ENCODE data around the gene CALHM3. TPM values are rescaled to one million over a fixed set of nuclear protein-coding genes. Genes with fewer than 3 reads are reported as not detected.
"Not testable (repeated sequence)": the region's sequence is repeated elsewhere in the genome, so short reads cannot be mapped to it uniquely, and the experiment has no call there.

The CALHM3 gene, protein sequence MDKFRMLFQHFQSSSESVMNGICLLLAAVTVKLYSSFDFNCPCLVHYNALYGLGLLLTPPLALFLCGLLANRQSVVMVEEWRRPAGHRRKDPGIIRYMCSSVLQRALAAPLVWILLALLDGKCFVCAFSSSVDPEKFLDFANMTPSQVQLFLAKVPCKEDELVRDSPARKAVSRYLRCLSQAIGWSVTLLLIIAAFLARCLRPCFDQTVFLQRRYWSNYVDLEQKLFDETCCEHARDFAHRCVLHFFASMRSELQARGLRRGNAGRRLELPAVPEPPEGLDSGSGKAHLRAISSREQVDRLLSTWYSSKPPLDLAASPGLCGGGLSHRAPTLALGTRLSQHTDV
- not detected for polyA plus RNA-seq (ENCODE audit: insufficient read length in 10 of 10)
- long read RNA-seq, donor 1: 0 reads
- long read RNA-seq, donor 2: 0 reads
- long read RNA-seq, donor 3: 0 reads
- long read RNA-seq, donor 4: 0 reads
- long read RNA-seq, donor 5: 0 reads
- long read RNA-seq, donor 6: 0 reads
- long read RNA-seq, donor 7: 0 reads
- long read RNA-seq, donor 8: 0 reads
- long read RNA-seq, donor 9: 0 reads

DNA sequence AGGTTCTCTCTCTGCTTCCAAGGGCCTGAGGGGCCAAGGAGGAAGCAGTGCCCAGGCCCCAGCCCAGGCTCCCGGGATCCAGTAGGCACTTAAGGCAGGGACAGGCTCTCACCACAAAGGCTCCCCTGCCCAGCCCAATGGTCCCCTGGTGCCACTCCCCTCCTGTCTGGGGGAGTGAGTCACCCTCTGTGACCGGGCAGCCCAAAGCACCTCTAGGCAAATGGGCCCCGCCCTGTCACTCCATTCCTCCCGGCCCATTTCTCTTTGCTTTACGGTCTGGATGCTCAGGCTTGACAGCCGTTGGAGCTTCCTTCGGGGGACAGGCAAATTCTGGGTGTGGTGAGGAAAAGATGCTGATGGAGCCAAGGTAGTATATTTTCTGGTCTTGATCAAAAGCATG, at the start of gene CALHM3:
Gene CALHM3, minus strand, starts transcription at position 106 of the 400 bp plus-strand sequence. CDS start 208 bp downstream, outside the sequence.
- no peak for DNase-seq

DNA sequence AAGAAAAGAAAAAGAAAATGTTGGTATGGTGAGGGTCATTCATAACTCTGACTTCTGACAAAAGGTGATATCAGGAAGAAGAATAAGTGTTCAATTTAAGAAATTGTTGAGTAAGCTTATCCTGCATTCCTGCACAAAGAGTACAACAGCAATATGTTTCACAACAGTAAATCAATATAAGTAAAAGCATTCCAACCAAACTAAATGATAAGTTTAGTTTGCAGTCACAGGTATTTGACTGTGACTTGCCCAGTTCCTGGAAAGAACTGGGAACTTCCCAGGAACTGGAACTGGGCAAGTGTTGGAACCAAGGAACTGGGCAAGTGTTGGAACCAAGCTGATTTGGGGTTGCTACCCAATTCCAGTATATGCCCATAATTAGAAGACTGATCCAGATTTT, 49.5 kb upstream of the CALHM3 start:
- DNase-seq: no peak

DNA sequence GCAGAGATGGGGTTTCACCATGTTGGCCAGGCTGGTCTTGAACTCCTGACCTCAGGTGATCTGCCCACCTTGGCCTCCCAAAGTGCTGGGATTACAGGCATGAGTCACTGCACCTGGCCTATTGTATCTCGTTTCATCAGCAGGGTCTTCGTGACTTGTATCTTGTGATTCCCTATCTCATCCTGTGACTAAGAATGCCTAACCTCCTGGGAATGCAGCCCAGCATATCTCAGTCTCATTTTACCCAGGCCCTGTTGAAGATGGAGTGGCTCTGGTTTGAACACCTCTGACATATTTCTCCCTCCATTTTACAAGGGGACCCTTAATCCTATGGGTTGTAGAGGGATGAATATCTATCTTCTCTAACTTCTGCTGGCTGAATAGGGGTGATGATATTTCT, 48.4 kb upstream of the CALHM3 start:
- DNase-seq: not testable (repeated sequence)

DNA sequence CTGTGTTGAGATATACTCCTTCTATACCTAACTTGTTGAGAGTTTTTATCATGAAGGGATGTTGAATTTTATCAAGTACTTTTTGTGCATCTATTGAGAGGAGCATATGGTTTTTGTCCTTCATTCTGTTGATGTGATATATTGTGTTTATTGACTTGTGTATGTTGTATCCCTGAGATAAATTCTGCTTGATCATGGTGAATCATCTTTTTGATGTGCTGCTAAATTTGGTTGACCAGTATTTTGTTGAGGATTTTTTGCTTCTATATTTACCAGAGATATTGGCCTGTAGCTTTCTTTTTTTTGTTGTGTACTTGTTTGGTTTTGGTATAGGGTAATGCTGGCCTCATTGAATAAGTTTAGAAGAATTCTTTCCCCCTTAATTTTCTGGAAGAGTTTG, 46.9 kb upstream of the CALHM3 start:
- DNase-seq: no peak

DNA sequence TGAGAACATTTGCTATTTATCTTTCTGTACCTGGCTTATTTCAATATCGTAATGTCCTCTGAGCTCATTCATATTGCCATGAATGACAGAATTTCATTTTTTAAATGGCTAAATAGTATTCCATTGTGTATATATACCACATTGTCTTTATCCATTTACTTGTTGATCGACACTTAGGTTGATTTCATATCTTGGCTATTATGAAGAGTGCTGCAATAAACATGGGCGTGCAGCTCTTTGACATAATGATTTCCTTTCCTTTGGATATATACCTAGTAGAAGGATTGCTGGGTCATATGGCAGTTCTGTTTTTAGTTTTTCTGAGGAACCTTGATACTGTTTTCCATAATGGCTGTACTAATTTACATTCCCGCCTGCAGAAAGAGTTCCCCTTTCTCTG, 44.6 kb upstream of the CALHM3 start:
- DNase-seq: no peak

DNA sequence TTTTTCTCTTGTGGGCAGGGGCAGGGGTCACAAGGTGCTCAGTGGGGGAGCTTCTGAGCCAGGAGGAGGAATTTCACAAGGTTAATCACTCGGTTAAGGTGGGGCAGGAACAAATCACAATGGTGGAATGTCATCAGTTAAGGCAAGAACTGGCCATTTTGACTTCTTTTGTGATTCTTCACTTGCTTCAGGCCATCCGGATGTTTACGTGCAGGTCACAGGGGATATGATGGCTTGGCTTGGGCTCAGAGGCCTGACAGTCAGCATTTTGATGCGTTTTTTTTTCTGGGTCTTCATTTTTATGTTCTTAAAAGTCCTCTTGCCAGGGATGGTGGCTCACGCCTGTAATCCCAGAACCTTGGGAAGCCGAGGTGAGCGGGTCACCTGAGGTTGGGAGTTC, 43.0 kb upstream of the CALHM3 start:
- not testable (repeated sequence) for DNase-seq

DNA sequence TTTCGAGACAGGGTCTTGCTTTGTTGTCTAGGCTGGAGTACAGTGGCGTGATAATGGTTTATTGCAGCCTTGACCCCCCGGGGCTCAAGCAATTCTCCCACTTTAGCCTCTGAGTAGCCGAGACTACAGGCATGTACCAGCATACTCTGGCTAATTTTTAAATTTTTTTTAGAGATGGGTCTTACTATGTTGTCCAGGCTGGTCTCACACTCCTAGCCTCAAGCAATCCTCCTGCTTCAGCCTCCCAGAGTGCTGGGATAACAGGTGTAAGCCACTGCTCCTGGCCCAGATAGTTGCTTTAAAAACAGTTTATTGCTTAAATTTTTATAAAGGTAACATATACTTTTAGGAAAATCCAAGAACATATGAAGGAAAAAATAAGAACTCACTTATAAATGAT, 40.8 kb upstream of the CALHM3 start:
- no peak for DNase-seq

DNA sequence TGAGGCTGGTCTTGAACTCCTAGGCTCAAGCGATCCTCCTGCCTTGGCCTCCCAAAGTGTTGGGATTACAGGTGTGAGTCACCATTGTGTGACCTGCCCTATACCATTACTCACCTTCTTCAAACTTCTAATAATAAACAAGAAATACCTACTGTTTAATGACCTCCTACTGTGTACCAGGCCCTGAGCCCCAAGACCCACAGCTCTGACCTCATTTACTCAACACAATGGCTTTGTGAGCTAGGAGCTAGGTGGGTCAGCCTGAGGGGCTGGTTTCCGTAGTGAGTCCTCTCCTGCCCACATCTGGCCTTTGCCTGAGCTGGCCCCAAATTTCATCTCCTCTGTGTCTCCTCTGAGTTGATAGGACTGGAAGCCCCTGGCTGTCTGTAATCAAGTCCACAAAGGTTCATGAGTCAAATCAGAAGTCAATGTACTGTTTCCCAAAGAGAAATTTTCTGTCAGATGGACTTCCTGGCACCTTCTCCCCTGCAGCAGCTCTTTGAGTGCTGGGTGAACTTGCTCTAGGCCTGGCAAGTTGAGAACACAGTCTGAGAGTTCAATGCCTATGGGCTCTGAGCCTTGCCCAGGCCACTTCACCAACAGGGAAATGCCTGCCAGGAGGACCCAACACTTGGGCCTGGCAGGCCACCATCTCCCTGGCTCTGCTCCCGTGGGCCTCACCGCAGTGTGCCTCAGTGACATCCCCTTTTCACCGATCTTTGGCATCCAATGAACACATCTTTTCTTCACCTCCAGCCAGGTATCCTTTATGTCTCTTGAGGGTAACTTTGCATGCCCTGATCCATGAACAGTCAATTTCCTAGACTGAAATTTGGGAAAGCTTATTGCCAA, 38.4 kb upstream of the CALHM3 start:
- no peak for DNase-seq

DNA sequence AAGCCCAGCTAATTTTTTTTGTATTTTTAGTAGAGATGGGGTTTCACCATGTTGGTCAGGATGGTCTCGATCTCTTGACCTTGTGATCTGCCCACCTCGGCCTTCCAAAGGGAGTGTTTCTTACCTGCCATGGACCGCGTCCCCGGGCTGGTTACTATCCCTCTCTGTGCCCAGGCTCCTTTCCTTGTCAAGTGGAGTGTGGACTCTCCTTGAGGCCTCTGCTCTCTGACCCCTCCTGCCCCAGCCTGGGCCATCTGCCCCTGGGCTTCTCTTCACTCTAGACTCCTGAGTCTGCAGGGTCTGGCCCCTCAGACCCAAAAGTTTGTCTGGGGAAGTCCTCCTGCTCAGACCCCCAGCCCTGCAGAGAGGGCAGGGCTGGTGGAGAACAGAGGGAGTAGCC, 35.2 kb upstream of the CALHM3 start:
- no peak for DNase-seq

DNA sequence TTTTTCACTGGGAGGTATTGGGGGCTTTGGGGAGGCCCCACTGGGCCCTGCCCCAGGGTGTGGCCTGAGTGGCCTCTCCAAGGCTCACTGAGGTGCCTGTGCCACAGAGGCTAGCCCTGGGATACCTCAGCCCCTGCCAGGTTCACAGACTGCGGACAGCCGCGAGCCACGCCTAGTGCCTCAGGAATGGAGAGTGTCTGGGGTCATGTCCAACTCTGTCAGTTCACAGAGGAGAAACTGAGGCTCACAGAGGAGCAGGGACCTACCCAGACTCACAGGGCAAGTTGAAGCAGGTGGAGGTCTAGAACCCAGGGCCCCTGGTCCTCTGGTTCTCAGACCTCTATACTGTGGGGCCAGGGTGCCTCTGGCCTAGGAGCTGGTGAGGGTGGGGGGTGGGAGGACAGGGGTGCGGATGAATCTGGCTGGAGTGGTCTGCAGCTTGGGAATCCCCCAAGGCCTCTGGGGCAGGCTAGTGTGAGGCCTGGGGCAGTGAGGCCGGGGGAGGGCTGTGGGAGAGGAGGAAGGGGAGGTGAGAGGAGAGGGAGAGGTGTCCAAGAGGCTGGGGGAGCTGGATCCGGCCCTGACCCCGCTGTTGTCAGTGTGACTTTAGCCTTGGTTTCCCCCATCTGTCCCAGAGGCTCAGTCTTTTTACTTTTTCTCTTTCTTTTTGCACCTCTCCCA, 34.5 kb upstream of the CALHM3 start:
- no peak for DNase-seq

DNA sequence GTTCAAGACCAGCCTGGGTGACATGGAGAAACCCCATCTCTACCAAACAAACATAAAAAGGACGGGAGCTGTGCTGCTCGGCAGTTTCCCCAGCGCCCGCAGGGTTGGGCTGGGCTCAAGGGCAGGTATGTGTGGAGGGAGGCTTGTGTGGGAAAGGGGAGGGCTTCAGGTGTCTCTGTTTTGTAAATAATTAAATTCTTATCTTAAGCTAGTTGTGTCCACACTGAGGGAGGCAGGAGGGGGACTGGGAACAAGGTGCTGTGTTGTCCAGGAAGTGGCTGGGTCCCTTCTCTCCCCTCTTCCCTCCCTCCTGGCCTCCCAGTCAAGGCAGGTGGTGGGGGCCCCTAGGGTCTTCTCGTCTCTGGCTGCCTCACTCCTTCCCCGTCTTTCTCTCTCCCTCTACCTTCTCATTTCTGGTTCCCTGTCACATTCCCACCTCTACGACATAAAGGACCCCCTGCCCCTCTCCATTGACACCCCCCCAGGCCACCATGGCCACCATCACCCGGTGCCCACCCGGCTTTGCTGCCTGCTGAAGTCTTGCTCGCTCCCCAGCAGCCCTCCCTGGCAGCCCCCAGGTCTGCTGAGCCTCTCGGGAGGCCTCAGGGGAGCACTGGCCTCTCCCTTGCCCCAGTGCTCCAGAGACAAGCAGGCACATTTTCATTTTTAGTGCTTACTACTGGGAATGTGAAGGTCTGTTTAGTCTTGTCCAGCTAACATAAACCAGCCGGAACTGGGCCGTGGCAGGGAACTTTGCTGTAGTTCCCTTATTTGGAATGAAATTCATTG, 33.7 kb upstream of the CALHM3 start:
- DNase-seq: no peak

DNA sequence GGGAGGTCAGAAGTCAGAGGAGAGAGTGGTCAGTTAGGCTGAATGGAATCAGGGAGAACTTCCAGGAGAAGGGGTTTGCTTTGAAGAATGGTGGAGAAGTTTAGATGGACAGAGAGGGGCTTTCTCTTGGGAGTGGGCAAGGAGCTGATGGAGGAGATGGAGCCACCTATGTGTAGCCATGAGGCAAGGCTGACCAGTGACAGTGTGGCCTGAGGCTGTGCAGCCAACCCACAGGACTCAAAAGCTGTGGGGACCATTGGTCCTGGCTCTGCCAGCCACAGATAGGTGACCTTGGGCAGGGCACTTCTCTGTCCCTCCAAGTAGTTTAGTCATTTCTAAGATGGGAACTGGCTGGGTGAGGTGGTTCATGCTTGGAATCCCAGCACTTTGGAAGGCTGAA, 33.1 kb upstream of the CALHM3 start:
- DNase-seq: no peak

DNA sequence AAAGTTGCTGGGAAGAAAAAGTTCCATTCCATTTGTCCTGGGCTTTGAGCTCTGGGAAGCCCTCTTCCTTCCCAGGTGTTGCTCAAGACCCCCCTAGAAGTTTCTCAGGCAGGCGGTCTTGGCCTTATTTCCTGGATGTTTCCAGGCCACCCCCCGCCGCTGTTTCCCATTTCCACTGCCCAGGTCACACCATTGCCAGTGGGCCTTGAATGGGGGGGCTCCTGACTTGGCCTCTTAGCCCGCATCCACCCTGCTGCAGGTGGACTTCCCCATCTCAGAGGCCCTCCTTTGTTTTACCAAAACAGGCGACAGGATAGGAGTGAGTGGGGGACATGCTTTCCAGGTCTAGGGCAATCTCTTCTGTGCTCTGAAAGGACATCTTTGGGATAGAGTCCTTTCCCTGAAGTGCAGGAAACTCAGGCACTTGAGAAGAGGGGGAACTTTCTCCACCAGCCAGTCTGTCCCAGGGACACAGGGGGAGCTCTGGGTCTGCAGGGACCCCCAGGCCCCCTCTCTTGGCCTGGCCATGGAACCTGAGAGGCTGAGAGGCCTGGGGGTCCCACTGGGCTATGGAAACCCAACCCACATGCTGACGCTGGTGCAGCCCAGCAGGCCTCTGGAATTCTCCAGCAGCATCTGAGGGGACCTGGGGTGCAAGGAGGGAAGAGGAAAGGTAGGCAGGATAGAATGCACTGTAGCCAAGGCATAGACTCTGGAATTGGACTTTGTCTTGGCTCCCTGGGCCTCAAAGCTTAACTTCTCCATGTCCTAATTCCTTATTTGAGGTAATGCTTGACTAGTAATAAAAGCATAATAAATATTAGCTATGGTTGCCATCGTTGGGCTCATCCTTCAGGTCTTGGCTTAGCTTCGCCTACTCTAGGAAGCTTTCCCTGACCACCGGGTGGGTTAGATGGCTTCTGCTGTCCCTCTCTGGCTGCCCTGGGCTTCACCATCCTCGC, 32.0 kb upstream of the CALHM3 start:
- no peak for DNase-seq

DNA sequence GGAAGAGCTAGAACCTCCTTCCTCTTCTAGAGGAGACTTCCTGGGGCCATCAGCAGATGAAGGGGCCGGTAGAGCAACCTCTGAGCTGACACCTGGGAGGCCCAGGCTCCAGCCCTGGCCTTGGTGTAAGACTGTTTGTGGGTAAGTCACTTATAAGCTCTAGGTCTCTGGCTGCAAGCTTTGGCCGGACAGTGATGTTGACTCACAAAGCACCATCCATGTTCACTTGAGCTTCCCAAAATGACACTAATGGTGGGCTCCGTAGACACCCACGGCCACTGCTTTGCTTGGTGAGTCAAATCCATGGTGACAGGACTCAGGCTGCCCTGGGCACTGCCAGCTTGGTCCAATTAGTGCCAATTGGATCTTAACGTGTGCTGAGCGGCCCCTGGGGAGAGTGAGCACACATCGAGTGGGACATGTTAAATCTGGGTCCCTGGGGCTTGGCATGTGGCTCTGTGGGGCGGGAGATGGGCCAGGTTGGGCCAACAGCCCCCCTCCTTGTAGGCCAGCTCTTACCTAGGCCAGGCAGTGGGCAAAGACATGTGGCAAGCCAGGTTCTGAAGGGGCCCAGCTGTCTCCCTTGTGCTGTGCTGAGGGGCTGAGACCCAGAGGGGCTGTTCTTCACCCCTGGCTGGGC, 31.1 kb upstream of the CALHM3 start:
- no peak for DNase-seq

DNA sequence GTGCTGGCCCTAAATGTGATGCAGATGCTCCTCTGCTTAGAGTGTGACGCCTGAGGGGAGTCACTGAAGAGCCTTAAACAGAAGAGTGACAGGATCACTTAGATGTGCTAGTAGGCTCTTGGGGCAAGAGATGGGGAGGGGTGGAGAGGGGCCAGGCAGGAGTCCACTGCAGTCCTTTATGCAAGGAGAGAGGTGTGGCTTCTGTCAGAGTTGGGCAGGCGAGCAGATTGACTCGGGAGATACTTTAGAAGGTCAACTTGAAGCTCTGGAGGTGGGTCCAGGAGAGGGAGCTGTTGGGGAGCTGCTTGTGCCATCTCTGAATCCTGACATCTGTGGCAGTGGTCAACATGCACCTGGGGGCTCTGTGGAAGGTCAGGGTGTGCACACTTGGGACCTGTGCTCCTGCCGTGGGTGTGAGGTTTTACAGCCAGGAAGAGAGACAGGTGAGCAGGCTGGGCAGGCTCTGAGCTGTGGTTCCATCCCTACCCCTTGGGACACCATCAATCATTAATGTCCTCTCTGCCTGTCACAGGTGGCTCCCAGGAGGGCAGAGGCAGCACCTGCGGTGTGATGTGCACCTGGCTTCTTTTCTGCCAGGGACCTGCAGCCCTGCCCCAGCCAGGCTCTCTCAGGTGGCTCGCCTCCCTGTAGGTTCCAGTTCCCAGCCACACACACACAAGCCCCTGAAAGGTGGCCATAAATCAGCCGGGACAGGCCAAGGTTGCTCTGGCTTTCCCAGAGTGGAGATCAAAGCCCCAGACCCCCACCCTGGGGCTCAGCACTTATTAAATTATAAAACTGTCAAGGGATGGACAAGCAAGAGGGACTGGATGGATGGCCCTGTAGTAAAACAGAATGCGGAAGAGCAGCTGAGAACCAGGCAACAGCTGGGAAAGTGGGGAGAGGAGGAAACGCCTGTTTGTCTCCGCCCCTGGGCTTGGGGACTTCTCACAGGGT, 28.5 kb upstream of the CALHM3 start:
- DNase-seq: no peak

DNA sequence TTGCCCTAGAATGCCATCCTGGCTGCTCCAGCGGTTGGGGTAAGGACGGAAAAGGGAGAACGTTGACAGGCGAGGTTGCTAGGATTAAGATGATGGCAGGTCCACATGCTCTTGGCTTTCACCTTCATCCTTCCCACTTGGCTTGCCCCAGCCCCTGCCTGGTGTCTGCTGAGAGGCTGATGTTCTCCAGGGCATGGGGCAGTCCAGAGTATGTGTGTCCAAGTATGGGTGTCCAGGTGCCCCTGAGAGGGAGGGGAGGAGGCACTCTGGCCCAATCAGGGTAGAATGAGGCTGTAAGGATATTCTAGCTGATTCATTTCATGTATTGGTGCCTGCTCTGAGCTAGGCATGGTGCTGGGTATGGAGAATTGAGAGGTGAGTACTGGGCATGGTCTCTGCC, 27.0 kb upstream of the CALHM3 start:
- DNase-seq: no peak

DNA sequence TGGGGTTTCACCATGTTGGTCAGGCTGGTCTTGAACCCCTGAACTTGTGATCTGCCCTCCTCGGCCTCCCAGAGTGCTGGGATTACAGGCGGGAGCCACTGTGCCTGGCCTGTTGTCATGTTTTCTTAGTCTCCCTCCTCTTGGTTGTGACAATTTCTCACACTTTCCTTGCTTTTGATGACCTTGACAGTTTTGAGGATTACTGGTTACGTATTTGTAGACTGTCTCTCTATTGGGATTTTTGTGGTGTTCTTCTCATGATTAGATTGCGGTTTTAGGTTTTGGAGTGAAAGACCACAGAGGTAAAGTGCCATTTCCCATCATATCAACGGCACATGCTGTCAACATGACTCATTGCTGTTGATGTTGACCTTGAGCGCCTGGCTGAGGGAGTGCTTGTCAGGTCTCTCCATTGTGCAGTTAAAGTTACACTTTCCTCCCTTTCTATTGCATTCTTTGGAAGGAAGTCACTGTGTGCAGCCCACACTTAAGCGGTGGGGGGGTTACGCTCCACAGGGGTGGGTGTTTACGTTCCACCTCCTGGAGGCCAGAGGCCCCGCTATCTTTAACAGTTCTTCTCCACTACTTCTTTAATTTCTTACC, 25.2 kb upstream of the CALHM3 start:
- peak in 1 of 3 donors; percentile 52 for DNase-seq

DNA sequence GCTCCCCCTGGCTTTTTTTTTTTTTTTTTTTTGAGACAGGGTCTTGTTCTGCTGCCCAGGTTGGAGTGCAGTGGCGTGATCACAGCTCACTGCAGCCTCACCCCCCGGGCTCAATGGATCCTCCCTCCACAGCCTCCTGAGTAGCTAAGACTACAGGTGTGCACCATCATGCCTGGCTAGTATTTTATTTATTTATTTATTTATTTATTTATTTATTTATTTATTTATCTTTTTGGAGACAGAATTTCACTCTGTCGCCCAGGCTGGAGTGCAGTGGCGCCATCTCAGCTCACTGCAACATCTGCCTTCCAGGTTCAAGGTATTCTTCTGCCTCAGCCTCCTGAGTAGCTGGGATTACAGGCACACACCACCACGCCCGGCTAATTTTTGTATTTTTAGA, 24.7 kb upstream of the CALHM3 start:
- not testable (repeated sequence) for DNase-seq

Measured in muscle of back (tissue), 13 donors.